Calu3 (cell line): ENCODE measurements around the gene MAGEB17. TPM values are rescaled to one million over a fixed set of nuclear protein-coding genes. Genes with fewer than 3 reads are reported as not detected.

Experiments used
- BruUV-seq: library from RNA; stranded (reverse); fragments of 400-500 nt; replicated peaks from 2 replicates; lab custom pipeline; 2021; lab: Mats Ljungman, UMichigan
- CTCF ChIA-PET: fragments of 300-600 bp; sonication (Branson Sonifier 250); formaldehyde crosslinking; loops from one replicate; lab custom pipeline; 2022; ENCODE audit warnings: antibody characterized with exemption; lab: Charles Lee
- DNase-seq: peaks from one replicate; pipeline ENCODE4 v3.0.0; 2022
- H3K27ac Mint-ChIP-seq: one replicate; pipeline ENCODE4 v1.8.0; 2022; ENCODE audit warnings: mixed read lengths; ENCODE audit not compliant: unreplicated experiment
- H3K27me3 Mint-ChIP-seq: one replicate; pipeline ENCODE4 v1.8.0; 2022; ENCODE audit warnings: mixed read lengths; ENCODE audit not compliant: unreplicated experiment
- H3K36me3 Mint-ChIP-seq: one replicate; pipeline ENCODE4 v1.8.0; 2022; ENCODE audit warnings: mild to moderate bottlenecking, moderate library complexity, mixed read lengths; ENCODE audit not compliant: insufficient read depth, unreplicated experiment
- H3K4me1 Mint-ChIP-seq: one replicate; pipeline ENCODE4 v1.8.0; 2022; ENCODE audit warnings: mild to moderate bottlenecking, low read depth, mixed read lengths; ENCODE audit not compliant: unreplicated experiment
- H3K4me3 Mint-ChIP-seq: one replicate; pipeline ENCODE4 v1.8.0; 2022; ENCODE audit warnings: mild to moderate bottlenecking, low read depth, moderate library complexity, mixed read lengths; ENCODE audit not compliant: unreplicated experiment
- H3K9me3 Mint-ChIP-seq: one replicate; pipeline ENCODE4 v1.8.0; 2022; ENCODE audit warnings: low read depth, mixed read lengths; ENCODE audit not compliant: unreplicated experiment
- intact Hi-C: fragments of 100-400 bp; cut with micrococcal nuclease; formaldehyde crosslinking; loops from one replicate; pipeline ENCODE4 v1.10.0; 2022; ENCODE audit not compliant: unreplicated experiment
- total RNA-seq: library from RNA; stranded (reverse); gene quantifications from 2 replicates; pipeline ENCODE4 v1.2.3, GENCODE V29; 2022
- TF ChIP-seq, protein P1 (sequence below): fragments of 200-600 bp; IDR thresholded peaks from one replicate; pipeline ENCODE4 v1.8.0; 2022; ENCODE audit warnings: antibody characterized with exemption; ENCODE audit not compliant: unreplicated experiment

MAGEB17 gene
- total RNA-seq, 1 experiment from 2014 or later: not detected

- Mint-ChIP-seq H3K9me3 (no peaks in the 10 kb centered on the region), H3K27ac (no peak overlapping the region), H3K4me3 (no peak overlapping the region), H3K4me1 (no peaks in the 10 kb centered on the region), H3K36me3 (no peaks in the 10 kb centered on the region), H3K27me3 (no peaks in the 10 kb centered on the region)
- CTCF ChIA-PET: no interaction called here
- intact Hi-C loops: no loop called here
- DNase-seq: no peak
- TF ChIP-seq, protein P1, sequence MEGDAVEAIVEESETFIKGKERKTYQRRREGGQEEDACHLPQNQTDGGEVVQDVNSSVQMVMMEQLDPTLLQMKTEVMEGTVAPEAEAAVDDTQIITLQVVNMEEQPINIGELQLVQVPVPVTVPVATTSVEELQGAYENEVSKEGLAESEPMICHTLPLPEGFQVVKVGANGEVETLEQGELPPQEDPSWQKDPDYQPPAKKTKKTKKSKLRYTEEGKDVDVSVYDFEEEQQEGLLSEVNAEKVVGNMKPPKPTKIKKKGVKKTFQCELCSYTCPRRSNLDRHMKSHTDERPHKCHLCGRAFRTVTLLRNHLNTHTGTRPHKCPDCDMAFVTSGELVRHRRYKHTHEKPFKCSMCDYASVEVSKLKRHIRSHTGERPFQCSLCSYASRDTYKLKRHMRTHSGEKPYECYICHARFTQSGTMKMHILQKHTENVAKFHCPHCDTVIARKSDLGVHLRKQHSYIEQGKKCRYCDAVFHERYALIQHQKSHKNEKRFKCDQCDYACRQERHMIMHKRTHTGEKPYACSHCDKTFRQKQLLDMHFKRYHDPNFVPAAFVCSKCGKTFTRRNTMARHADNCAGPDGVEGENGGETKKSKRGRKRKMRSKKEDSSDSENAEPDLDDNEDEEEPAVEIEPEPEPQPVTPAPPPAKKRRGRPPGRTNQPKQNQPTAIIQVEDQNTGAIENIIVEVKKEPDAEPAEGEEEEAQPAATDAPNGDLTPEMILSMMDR: no peak
- no TSS peak for BruUV-seq
These were observed 3.8 kb downstream of the MAGEB17 start for GRCh38 chrX:16171039-16171438.

DNA sequence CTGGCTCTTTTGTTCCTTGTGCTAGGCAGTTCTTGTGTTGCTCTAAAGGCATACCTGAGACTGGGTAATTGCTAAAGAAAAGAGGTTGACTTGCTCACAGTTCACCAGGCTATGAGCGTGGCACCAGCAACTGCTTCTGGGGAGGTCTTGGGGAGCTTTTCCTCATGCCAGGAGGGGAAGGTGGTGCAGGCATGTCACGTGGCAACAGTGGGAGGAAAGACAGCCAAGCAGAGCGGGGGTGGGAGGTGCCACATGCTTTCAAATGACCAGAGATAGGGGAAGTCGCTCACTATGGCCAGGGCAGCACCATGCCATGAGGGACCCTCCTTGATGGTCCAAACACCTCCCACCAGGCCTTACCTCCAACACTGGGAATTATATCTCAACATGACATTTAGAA, 4.7 kb downstream of the MAGEB17 start:
- H3K27me3 Mint-ChIP-seq: no peaks in the 10 kb centered on the region
- no TSS peak for BruUV-seq
- CTCF ChIA-PET: no interaction called here
- intact Hi-C loops: no loop called here
- TF ChIP-seq, protein P1: no peak
- H3K4me1 Mint-ChIP-seq: no peaks in the 10 kb centered on the region
- H3K36me3 Mint-ChIP-seq: no peaks in the 10 kb centered on the region
- H3K27ac Mint-ChIP-seq: no peak overlapping the region
- H3K9me3 Mint-ChIP-seq: no peaks in the 10 kb centered on the region
- H3K4me3 Mint-ChIP-seq: no peak overlapping the region
- DNase-seq: no peak

DNA sequence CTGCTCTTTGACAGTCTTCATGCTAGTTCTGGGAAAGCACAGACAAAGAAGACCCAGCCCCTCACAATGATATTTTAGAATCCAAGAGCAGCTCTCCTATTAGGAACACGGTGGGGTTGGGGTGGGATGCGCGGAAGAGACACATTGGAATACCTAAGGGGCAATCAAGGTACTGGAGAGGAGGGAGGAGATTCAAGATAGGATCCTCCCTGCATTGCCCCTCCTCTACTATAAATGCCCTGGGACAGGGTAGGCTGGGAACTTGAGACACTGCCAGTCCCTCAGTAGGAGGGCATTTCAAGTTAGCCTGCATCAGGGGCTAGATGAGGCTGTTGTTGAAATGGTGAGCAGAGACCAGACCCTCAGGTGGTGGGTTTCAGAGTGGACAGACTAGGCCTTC, 5.1 kb downstream of the MAGEB17 start:
- CTCF ChIA-PET: no interaction called here
- Mint-ChIP-seq H3K27ac (no peak overlapping the region), H3K36me3 (no peaks in the 10 kb centered on the region), H3K4me3 (no peak overlapping the region), H3K9me3 (no peaks in the 10 kb centered on the region), H3K27me3 (no peaks in the 10 kb centered on the region), H3K4me1 (no peaks in the 10 kb centered on the region)
- no TSS peak for BruUV-seq
- no peak for DNase-seq
- TF ChIP-seq, protein P1: no peak
- intact Hi-C loops: no loop called here

GRCh38 chrX:16175329-16176061, 8.2 kb downstream of the MAGEB17 start:
- Mint-ChIP-seq H3K36me3 (no peaks in the 10 kb centered on the region), H3K27ac (no peak overlapping the region), H3K4me3 (no peak overlapping the region), H3K9me3 (no peaks in the 10 kb centered on the region), H3K27me3 (no peaks in the 10 kb centered on the region), H3K4me1 (no peaks in the 10 kb centered on the region)
- intact Hi-C loops: no loop called here
- no TSS peak for BruUV-seq
- DNase-seq: no peak
- CTCF ChIA-PET: no interaction called here
- TF ChIP-seq, protein P1: no peak
